Panc1 (cell line): ENCODE data around the gene RNF213.

Experiments used
- CTCF ChIP-seq: fragments of 450-650 bp; IDR thresholded peaks from 2 replicates; pipeline ENCODE4 v1.5.1; 2017; ENCODE audit warnings: mild to moderate bottlenecking
- POLR2AphosphoS5 ChIP-seq: IDR thresholded peaks from 2 replicates; pipeline ENCODE4 v1.6.1; 2012; ENCODE audit warnings: mild to moderate bottlenecking, low read depth, low read length, moderate library complexity

GRCh38 chr17:80441133-80441578, 180.5 kb downstream of the RNF213 start:
- TF ChIP-seq CTCF (no peak), POLR2AphosphoS5 (no peak)
